Prostate gland (tissue), 2 donors: Measurements from ENCODE around the gene MANBA.

Experiments
- POLR2A ChIP-seq: fragments of 450-650 bp; IDR thresholded peaks from one replicate; pipeline ENCODE4 v1.6.1; 2016; ENCODE audit warnings: antibody characterized with exemption, mild to moderate bottlenecking
- POLR2AphosphoS5 ChIP-seq: sonication (generic); formaldehyde crosslinking; IDR thresholded peaks from one replicate; pipeline ENCODE4 v1.6.1; 2017; ENCODE audit warnings: antibody characterized with exemption
- TF ChIP-seq, protein P1 (sequence below), 4 experiments: fragments of 200-600 bp in 2 of 4; fragments of 450-650 bp in 2 of 4; sonication (generic) in 2 of 4; IDR thresholded peaks; 1 replicate in 3 of 4; 2 replicates in 1 of 4; pipeline ENCODE4 v1.5.1; 2016 to 2019; ENCODE audit warnings: antibody characterized with exemption in 4 of 4, mild to moderate bottlenecking in 2 of 4, moderate library complexity in 2 of 4

DNA sequence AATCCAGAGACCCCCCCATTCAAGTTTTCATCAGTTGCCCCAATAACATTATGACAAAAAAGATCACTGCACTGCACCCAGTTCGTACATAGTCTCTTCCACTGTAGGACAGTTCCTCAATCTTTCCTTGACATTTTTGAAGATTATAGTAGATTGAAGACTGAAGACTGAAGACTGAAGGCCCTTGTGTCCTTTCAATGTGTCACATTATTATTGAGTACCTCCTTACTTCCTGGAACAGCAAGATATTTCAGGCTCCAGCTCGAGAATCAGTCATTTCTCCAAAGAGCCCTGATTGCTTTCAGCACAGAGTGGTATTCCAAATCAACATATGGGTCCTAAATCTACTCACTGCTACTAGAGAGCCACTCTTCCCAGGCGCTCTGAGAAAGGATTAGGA lies 75.0 kb downstream of the MANBA start:
- no peak for TF ChIP-seq POLR2A
- TF ChIP-seq, protein P1, sequence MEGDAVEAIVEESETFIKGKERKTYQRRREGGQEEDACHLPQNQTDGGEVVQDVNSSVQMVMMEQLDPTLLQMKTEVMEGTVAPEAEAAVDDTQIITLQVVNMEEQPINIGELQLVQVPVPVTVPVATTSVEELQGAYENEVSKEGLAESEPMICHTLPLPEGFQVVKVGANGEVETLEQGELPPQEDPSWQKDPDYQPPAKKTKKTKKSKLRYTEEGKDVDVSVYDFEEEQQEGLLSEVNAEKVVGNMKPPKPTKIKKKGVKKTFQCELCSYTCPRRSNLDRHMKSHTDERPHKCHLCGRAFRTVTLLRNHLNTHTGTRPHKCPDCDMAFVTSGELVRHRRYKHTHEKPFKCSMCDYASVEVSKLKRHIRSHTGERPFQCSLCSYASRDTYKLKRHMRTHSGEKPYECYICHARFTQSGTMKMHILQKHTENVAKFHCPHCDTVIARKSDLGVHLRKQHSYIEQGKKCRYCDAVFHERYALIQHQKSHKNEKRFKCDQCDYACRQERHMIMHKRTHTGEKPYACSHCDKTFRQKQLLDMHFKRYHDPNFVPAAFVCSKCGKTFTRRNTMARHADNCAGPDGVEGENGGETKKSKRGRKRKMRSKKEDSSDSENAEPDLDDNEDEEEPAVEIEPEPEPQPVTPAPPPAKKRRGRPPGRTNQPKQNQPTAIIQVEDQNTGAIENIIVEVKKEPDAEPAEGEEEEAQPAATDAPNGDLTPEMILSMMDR (IDR thresholded peaks at IDR 0.05), result no peak
- TF ChIP-seq POLR2AphosphoS5, result no peak
